NCI-H2107 treated with DMSO at 0.1 percent for 48 hours (cell line): ENCODE measurements around the gene HMHB1.
"Not testable (repeated sequence)": the region's sequence is repeated elsewhere in the genome, so short reads cannot be mapped to it uniquely, and the experiment has no call there.

ENCODE experiments used
- DNase-seq: peaks from one replicate; lab custom pipeline; 2025; ENCODE audit not compliant: unreplicated experiment; lab: John Stamatoyannopoulos, UW

HMHB1 gene

DNA sequence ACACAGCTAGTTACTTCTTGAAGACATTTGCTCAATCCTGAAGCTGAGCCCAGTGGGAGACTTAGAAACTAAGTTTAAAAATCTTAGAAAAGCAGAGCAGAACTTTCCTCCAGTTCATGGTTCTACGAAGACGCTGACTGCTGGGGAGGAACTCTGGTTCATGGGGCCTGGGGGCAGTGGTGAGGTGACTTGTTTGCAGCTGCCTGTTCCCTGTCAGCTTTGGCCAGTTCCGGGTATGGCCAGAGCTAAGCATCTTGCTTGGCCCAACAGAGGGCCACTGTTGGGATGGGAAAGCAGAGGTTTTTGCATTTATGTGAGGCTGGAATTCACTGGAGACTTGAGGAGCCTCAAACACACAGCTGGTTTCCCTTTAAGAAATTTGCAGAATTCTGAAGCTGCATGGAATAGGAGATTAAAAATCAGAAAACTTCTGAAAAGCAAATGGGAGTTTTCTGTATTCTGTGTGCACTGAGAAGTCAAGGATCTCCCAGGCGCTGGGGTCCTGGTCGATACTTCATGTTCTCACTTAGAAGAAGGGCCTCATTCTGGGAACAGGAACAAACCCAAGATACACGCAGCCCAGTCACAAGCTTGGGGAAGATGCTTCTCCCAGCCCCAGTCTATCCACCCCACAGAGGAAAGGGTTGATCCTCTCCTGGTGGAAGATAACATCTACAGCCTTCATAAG, 10.6 kb upstream of the HMHB1 start:
- no peak for DNase-seq

DNA sequence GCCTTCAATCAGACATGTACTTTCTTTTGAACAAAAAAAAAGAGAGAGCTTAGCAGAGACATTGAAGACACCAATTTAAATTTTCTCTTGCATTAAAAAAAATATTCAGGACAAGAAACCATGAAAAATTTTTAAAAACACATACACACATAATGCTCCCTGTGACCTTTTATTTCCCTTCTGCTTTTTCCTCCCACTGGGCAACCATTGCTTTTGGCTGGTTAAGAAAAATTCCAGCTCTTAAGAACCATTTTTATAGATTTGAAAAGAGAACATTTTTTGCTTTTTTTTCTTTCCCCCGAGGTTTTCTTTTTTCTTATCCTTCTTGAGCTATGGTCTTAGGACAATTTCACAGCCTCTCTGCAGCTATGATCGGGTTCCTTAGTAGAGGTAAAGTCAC, 6.1 kb upstream of the HMHB1 start:
- DNase-seq: no peak

DNA sequence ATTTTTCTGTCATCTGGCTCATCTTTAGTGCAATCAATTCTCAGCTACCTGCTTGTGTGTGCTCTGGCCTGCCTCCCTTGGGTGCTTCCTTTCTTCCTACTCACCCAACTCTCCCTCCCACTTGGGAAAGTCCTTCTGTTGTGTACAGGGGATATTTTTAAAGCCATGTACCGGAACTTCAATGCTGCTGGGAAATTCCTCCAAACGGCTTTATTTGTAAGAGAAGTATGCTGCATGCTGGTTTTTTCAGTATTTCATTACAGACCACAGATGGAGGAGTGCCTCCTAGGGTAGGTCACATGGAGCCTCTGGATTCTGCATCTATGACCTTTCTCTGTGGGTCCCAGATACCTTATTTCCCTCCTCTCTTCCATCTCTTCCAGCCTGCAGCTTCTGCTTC, 5.4 kb upstream of the HMHB1 start:
- DNase-seq: no peak

DNA sequence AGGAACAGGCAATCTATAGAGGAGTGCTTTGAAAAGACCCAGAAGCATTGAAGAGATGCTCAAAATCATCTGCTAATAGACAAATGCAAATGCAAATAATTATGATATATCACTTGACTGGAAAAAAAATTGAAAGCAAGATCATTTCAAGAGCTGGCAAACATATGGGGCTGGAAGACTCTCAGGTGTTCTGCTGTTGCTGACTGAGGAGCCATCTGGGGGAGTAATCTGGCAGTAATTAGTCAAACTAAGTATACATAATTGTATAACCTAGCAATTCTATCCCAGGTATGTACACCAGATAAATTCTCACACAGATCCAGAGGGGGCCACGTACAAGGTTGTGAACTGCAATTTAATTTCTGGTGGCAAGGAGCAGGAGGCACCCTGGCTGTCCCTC, 4.6 kb upstream of the HMHB1 start:
- no peak for DNase-seq

DNA sequence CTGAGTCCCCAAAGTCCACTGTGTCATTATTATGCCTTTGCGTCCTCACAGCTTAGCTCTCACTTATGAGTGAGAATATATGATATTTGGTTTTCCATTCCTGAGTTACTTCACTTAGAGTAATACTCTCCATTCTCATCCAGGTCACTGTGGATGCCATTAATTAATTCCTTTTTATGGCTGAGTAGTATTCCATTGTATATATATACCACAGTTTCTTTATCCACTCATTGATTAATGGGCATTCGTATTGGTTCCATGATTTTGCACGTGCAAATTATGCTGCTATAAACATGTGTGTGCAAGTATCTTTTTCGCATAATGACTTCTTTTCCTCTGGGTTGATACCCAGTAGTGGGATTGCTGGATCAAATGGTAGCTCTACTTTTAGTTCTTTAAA, 4.4 kb downstream of the HMHB1 start:
- not testable (repeated sequence) for DNase-seq

DNA sequence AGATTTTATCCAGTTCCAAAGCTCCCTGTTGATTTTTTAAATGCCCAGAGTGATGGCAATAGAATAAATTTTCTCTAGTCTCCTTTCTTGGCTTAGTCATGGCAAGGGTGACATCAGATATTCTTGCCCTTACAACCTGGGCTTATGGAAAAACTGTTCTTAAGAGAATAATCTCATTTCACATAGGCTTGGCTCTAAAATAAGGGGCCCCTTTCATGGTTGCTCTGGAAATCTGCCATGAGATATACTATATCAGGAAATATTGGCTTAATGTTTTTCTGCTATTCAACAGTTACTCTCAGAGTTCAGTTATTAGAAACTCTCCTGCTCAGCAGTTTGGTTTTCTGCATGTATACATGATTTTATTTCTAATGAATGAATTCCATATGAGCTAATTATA, 7.8 kb downstream of the HMHB1 start:
- DNase-seq: no peak

DNA sequence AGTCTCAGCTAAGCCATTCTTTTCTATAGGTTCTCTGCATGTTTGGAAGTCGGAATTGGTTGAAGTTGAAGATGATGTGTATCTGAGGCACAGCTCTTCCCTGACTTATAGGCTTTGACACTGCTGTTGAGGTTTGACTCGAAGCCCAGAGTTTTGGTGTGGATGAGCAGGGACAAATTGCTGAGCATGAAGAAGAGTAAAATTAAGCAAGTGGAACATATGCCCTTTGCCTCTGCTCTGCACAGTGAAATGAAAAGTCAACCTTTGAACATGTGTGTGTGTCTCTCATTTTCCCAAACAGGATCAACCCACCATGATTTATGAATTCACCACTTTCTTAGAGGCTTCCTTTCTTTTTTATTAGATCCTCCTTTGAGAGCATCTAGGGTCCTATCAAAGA, 8.5 kb downstream of the HMHB1 start:
- DNase-seq: no peak

DNA sequence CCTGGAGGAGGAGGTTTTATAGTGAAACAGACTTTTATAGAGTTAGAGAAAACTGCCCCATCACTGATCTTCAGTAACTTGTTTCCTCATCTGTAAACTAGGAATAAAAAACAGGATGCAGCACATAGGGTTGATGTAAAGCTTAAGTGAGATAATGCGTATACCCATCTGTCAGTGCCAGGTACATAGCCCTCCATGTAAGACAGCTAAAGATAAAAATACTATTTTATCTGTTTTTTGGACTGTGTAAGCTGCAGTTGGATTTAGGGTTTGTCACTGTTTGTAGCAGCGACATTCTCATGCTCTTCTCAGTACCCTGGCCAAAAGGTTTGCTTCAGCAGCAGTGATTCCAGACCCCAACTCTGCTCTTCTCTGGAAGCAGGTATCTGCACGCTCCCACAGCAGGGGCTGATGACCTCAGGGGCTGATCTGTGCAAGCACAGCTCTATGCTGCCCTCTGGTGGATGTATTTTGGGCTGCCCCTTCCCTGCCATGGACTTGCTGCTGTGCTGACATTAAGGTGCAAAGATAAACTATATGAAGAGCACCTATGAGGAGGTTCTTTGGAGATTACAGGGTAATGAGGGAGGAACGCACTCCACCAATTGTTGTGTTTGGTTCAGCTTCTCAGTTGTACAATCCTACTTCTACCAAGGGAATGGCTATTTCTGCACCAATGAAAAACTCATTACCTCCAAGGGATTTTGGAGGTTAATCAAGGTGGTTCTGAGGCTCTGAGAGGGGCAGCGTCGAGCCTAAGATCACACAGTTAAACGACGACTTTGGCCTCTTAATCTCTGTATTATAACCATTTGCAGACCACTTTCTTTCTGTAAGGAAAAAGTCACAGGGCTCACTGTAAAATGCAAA, 13.1 kb downstream of the HMHB1 start:
- DNase-seq: peak; percentile 19

DNA sequence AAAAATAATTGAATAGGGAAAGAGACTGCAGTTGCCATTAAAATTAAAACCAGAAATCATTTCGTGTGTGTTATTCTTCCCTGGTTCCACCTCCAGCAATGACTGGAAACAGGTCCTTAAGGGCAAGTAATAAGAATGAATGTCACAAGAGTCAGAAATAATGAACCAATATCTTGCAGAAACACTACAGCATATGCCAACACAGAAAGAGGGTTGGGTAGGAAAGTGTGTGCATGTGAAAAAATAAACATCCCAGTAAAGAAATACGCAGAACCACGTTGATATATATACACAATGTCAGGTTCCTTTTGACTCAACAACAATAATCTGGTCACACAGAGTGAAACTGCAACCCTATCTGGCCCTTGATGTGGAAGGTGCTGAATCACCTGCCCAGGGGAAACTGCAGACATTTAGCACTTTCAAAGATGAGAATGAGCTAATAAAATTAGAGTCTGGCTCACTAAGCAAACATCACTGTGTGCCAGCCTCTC, 15.0 kb downstream of the HMHB1 start:
- peak; percentile 55 for DNase-seq

DNA sequence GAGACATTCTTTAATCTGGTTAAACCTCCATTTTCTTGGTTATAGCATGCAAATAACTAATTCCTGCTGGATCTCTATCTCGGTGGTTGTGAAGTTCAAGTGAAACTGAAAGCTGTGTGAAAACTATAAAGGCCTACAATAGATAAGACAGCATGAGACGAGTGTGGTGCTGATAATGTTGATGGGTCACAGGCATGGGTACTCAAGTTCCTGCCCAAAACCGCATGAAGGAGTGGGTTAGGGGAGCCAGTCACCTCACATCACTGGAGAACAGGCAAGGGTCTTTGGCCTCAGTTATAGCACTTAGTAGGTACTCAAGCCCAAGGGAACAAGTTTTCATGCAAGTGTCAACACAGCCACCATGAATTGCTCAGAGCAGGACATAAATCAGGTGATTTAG, 16.7 kb downstream of the HMHB1 start:
- no peak for DNase-seq

DNA sequence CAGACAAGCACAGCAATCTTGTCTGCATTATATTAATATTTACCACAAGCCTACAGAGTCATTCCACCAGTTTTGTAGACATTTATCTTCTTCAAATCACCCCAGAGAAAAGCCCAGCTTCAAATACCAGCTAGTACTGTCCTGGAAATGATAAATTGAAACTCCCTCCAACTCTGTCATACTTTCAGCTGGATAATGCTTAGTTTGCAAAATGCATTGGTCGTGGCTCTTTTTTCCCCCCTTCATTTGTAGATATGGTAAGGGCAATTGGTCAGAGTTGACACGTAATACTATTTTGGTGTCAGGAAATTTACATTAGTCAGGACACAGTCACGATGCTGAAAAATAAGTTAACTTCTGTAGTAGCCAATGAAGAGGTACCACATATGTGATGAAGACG, 21.2 kb downstream of the HMHB1 start:
- DNase-seq: no peak

DNA sequence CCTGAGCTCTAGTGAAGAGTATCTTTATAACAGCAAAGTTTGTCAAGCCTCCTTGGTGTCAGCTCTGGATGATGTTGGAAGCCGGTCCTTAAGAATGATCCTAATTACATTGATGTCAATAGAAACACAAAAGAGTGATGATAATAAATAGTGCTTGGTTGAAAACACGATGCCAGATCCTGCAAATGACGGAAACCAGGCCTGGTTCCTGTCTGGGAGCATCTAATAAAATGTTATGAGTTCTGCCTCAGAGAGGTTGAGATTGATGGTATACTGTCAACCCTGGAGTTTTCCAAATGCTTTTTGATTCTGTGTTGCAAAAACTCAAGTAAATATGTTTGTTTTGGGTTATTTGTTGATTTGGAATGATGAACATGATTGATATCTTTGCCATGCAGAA, 23.3 kb downstream of the HMHB1 start:
- no peak for DNase-seq

DNA sequence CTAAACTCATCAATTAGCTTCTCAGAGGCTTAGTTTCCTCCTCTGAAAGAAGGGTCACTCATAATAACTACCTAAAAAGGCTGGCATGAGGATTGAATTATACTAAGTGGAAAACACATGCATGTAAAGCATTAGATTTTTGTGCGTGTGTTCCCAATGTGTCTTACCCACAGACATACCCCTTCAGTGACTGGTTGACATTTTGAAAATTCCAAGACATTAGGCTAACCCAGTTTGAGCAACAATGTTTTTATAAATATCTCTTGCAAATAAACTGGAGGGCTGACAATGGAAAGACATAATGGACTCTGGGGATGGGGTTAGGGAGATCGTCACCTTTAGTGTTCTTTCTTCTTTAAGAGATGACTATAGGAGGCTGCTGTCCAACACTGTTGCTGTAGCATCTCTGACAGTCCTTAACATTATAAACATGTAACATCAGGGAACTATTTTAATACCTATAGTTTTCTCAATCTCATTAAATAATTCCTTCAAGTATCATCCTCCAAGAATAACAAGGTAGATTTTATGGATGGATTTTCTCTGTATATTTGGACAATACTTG, 24.3 kb downstream of the HMHB1 start:
- DNase-seq: no peak

DNA sequence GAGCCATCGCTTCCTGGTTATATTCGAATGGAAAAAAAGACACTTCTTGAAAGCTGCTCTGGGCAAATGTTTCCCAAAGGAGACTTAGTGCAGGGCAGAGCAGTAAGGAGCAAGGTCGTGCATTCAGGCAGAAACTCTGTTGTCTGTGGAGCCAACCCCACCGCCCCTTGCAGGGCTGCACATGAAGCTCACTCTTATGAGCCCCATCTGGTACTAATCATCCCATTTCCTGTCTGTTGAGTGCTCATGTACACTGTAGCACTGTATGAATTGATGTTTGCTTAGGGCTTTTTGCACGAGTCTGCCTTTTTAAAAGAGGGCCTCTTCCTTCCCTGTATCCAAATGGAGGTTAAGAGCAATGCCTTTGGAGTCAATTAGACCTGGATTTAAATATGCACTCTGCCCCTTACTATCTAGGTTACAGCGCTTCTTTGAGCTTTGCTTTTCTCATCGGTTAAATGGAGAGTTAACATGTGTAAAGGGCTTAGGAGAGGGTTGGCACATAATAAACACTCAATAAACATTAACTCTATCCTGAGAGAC, 25.4 kb downstream of the HMHB1 start:
- no peak for DNase-seq

DNA sequence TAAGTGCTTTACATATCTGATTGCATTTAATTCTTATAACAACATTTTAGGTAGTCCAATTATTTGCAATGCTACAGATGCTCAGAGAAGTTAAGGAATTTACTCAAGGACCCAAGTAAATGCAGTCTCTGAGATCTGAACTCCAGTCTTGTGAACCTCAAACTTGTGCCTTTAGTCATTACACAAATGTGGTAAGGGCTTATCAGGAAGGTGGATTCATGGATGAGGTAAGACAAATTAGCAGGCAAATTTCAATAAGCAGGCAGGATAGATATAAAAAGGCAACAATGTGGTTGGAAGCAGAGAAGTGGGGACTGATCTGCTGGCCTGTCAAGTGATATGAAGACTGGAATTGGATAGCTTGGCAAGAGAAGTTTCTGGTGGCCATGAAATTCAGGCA, 29.5 kb downstream of the HMHB1 start:
- no peak for DNase-seq

DNA sequence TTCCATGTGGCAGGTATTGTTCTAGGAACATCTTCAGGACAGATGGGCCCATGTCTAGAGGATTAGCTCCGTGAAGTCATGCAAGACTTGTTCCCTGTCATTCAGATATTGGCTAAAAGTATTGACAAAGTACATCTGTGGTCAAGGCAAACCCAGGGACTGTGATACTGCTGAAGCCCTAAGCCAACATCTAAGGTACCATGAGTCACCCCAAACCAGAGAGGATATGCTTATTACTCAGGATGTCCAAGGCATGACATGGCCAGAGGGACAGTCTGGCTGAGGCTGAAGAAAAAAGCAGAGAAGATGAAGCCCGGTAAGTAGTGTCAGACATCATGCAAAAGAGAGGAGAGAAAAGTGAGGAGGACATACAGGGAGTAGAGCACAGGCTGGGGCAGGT, 31.0 kb downstream of the HMHB1 start:
- DNase-seq: no peak

DNA sequence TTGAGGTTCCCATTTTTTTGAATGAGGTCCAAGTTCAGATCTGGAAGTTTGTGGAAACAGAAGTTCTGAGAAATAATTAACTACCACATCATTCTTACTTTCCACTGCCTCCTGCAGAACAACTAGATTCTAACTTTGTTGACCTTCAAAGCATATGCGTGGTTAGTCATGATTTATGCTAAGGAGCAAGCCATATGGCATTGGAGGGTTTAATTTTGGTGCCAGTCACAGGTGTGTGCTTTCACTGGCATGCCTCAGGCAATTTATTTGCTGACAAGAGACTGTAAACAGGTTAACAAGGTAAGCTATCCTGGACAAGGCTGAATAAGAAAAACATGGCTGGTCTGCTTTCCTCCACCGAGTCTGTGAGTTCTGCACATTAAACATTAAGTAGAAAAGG, 31.5 kb downstream of the HMHB1 start:
- no peak for DNase-seq

DNA sequence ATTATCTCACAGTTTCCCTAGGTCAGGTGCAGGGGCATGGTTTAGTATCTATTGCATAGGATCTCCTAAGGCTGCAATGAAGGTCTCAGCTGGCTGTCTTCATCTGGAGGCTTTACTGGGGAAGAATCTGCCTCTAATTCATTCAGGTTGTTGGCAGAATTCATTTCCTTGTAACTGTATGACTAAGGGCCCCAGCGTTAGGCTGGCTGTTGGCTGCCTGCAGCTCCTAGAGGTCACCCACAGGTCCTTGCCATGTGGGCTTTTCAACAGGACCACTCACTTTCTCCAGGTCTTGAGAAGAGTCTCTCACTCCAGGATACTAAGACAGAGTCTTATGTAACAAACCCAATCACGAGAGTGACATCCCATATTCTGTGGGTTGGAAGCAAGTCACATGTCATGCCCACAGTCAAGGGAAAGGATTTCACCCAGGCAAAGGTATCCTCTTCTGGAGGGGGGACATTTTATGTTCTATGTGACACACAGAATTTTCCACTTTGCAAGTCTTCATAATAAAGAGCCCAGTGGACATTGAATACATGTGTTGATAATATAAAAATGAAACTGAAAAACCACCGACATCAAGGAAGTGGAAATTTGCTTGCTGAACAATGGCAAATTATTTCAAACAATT, 38.2 kb downstream of the HMHB1 start:
- DNase-seq: no peak

DNA sequence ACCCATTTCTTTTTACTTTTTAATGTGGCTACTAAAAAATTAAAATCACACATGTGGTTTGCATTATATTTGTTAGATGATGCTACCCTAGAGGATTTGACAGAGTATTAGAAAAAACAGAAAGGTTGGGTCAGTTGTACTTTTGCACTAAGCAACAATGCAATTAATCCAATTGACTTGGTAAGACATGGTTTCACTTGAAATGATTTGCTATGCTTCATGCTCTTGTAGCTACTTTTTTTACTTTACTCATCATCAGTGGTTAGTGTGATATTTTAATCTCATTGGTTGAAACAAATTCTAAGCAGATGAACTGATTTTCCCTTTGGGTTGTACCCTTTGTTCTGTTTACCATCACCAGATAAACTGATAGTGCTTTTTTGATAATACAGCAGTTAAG, 39.4 kb downstream of the HMHB1 start:
- no peak for DNase-seq

DNA sequence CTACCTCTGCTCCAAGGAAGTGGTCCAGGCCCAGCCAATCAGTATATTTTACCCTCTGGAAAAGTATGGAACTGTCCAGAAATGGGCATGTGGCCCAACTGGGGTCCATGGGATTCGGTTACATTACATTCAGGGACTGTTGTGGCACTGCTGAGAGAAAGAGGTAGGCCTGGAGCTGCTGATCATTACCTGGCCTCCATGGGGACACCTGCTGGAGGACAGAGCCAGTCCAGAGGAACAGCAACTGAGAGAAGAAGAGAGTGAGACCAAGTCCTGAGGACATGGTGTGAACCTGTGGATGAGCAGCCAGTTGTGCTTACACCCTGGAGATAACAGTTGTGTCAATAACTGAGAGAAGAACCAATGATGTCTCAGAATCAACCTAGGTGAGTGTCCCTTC, 48.2 kb downstream of the HMHB1 start:
- DNase-seq: no peak

DNA sequence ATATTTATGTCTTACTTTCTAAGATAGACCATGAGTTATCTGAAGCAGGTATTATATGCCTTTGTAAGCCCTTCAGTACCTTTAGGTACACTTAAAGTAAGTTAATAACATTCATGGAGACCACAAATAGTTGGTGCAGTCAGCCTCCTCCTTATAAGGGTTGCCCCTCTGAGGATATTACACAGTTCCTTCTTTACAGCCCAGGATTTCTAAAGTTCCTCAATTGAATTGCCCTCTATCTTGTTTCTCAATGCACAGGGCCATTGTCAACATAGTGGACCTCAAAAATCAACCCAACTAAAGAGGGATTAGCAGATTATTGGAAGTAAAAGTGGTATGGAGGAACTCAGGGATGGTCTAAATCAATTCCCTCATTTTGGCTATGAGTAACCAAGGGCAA, 50.3 kb downstream of the HMHB1 start:
- no peak for DNase-seq
